HG03108 (cell line): Measurements from ENCODE around the gene WFS1.

Source experiments
- ATAC-seq: cut with Tn5 transposase; IDR thresholded peaks from one replicate; pipeline ENCODE4 v1.9.1; 2021; ENCODE audit warnings: moderate library complexity; ENCODE audit not compliant: unreplicated experiment

Gene WFS1

DNA sequence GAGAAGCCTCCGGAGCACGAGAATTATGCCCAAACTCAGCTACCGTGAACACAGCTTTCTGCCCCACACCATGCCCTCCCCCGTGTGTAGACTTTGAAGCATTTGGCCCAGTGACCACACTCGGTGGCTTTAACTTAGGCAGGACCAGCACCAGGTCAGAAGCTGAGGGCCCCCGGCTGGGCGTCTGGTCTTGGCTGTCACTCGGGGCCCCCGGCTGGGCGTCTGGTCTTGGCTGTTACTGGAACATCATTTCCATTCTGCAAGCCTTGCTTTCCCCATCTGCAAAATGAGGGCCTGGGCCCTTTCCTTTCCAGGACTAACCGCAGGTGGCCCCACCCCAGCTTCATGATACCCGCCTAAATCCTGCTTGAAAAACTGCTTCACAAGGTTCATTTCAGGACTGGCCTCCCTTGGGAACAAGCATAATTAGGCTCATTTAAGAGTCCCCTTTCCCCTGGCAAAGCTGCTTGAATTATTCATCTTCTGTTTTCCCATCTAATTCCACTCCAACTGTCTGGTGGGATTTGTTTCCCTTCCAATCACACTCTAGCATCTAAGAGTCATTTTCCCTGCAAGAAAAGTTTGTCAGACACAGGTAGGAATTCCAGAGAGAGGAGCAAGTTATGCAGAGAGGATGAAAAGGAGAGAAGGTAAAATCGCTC lies 82.5 kb downstream of the WFS1 start:
- ATAC-seq: no peak
